ENCODE measurements around the gene NFATC1. TPM values are rescaled to one million over a fixed set of nuclear protein-coding genes. Genes with fewer than 3 reads are reported as not detected.
A peak's percentile ranks its signal among the peaks of the same experiment; 100 is the strongest.
"Not testable (repeated sequence)": the region's sequence is repeated elsewhere in the genome, so short reads cannot be mapped to it uniquely, and the experiment has no call there.

NFATC1 gene
- total RNA-seq, 4 donors from 2014 or later, result 10.1 to 15.0 (median 12.7) TPM

DNA sequence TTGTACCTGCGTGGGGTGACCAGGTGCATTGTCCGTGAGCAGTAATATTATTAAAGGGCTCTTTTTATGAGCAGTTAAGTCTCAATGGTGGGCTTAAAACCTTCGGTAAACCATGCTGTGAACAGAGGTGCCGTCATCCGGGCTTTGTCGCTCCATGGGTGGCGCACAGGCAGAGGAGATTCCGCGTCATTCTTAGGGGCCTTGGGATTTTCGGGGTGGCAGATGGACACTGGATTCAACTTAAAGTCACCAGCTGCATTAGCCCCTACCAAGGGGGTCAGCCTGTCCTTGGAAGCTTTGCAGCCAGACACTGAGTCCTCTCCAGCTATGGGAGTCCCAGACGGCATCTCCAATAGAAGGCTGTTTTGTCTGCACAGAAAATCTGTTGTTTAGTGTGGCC, 107.7 kb downstream of the NFATC1 start:
- DNase-seq, result no peak
- 91 to 97% methylated on average over 10 to 11 of the region's 11 CpGs for WGBS, 2 donors
- intact Hi-C loops (cut with DNase I), result no loop called here
- peaks cover 18 to 19% of the 10 kb centered on the region in 2 donors for H3K4me1 ChIP-seq
- no peaks in the 10 kb centered on the region for H3K9me3 ChIP-seq
- H3K36me3 ChIP-seq, result no peaks in the 10 kb centered on the region
- TF ChIP-seq POLR2A (IDR thresholded peaks at IDR 0.05), result no peak
- TF ChIP-seq, protein P1, sequence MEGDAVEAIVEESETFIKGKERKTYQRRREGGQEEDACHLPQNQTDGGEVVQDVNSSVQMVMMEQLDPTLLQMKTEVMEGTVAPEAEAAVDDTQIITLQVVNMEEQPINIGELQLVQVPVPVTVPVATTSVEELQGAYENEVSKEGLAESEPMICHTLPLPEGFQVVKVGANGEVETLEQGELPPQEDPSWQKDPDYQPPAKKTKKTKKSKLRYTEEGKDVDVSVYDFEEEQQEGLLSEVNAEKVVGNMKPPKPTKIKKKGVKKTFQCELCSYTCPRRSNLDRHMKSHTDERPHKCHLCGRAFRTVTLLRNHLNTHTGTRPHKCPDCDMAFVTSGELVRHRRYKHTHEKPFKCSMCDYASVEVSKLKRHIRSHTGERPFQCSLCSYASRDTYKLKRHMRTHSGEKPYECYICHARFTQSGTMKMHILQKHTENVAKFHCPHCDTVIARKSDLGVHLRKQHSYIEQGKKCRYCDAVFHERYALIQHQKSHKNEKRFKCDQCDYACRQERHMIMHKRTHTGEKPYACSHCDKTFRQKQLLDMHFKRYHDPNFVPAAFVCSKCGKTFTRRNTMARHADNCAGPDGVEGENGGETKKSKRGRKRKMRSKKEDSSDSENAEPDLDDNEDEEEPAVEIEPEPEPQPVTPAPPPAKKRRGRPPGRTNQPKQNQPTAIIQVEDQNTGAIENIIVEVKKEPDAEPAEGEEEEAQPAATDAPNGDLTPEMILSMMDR (IDR thresholded peaks at IDR 0.05), result no peak
- H3K4me3 ChIP-seq (replicated peaks in 1 of 3), result no peak overlapping the region
- no peak overlapping the region for H3K27ac ChIP-seq
- no peaks in the 10 kb centered on the region for H3K27me3 ChIP-seq

DNA sequence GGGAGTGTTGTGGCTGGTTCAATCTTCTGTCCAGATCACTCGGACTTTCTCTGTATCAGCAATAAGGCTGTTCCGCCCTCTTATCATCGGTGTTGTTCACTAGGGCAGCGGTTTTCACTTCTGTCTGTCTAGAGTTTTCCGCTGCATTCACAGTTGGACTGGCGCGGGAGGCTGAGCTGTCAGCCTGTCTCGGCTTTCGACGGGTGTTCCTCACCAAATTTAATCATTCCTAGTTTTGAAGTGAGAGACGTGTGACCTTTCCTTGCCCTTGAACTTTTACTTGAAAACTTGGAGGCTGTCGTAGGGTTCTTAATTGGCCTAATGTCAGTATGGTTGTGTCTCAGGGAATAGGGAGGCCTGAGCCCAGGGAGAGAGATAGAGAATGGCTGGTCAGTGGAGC, 108.3 kb downstream of the NFATC1 start:
- Histone ChIP-seq H3K27me3 (no peaks in the 10 kb centered on the region), H3K27ac (no peak overlapping the region), H3K4me1 (peaks cover 18 to 19% of the 10 kb centered on the region in 2 donors), H3K9me3 (no peaks in the 10 kb centered on the region), H3K4me3 (replicated peaks in 1 of 3) (no peak overlapping the region), H3K36me3 (no peaks in the 10 kb centered on the region)
- 85 to 92% methylated on average over 12 of the region's 12 CpGs for WGBS, 2 donors
- TF ChIP-seq, protein P1 (IDR thresholded peaks at IDR 0.05), result no peak
- TF ChIP-seq POLR2A (IDR thresholded peaks at IDR 0.05), result no peak
- no peak for DNase-seq
- intact Hi-C loops (cut with DNase I), result no loop called here

DNA sequence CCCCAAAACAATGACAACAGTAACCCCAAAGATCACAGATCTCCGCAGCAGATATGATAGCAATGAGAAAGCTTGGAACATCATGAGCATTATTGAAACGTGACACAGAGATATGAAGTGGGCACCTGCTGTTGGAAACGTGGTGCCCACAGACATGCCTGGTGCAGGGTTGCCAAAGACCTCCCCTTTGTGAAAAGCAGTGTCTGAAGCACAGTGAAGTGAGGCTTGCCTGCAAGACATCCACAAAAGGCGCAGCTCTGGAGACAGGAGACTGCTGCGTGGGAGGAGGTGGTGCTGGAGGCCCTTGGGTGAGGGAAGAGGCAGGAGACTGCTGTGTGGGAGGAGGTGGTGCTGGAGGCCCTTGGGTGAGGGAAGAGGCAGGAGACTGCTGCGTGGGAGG, 108.8 kb downstream of the NFATC1 start:
- H3K9me3 ChIP-seq; DNase-seq; intact Hi-C loops (cut with DNase I); H3K36me3 ChIP-seq; H3K27me3 ChIP-seq; H3K4me3 ChIP-seq (replicated peaks in 1 of 3); H3K27ac ChIP-seq: not testable (repeated sequence)
- WGBS, 2 donors, result 77 to 81% methylated on average over 6 of the region's 6 CpGs
- peaks cover 18 to 19% of the 10 kb centered on the region in 2 donors for H3K4me1 ChIP-seq

DNA sequence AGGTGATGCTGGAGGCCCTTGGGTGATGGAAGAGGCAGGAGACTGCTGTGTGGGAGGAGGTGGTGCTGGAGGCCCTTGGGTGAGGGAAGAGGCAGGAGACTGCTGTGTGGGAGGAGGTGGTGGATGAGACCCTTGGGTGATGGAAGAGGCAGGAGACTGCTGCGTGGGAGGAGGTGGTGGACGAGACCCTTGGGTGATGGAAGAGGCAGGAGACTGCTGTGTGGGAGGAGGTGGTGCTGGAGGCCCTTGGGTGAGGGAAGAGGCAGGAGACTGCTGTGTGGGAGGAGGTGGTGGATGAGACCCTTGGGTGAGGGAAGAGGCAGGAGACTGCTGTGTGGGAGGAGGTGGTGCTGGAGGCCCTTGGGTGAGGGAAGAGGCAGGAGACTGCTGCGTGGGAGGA, 109.7 kb downstream of the NFATC1 start:
- intact Hi-C loops (cut with DNase I); H3K9me3 ChIP-seq; DNase-seq; H3K4me3 ChIP-seq (replicated peaks in 1 of 3); H3K27me3 ChIP-seq; H3K36me3 ChIP-seq: not testable (repeated sequence)
- H3K4me1 ChIP-seq, result peaks cover 18 to 19% of the 10 kb centered on the region in 2 donors
- WGBS, 2 donors, result 74 to 79% methylated on average over 3 of the region's 3 CpGs
- peak overlapping the region in 1 of 3 donors; percentile 77 for H3K27ac ChIP-seq

DNA sequence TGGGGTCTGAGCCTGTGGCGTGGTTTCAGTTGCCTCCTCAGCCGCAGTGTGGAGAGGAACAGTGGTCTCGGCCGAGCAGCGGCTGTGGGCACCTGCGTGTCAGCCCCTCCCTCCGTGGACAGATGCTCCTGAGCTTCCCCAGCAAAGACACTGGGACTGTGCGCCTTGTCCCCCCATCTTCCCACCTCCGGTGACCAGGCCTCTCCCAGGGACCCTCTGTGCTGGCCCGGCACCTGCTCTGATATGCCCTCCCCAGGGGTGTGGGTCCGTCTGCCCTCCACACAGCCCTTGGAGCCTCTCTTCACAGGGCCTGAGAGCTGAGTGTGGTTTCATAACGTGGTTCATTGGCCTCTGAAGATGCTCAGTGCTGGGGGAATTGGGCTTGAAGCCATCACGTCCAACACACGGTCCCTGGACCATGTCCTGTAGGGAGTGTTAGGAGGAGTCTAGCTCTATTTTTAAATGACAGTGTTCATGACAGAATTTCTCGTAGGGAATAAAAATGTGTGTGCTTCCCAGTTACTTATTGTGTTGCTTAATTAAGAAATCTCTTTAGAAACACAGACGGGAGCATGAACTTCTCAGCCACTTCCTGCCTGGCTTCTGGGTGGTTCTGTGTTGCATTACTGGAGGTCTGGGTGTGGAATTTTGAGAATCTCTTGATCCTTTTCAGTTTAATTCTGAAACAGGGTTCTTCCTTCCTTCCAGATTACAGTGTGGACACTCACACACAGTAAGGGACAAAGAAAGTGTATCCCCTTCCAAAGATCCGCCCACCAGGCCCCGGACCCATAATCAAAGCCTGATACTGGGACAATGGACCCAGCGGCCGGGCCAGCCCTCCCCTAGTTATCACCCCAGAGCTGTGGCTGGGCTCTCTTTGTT, 110.7 kb downstream of the NFATC1 start:
- no peak overlapping the region for H3K4me3 ChIP-seq (replicated peaks in 1 of 3)
- intact Hi-C loops (cut with DNase I), result no loop called here
- H3K4me1 ChIP-seq, result peaks cover 18 to 19% of the 10 kb centered on the region in 2 donors
- H3K27me3 ChIP-seq, result no peaks in the 10 kb centered on the region
- H3K27ac ChIP-seq, result peak overlapping the region; percentile 55 to 82 (median 77)
- DNase-seq, result peak; percentile 81 to 84
- no peaks in the 10 kb centered on the region for H3K9me3 ChIP-seq
- no peaks in the 10 kb centered on the region for H3K36me3 ChIP-seq
- 28 to 46% methylated on average over 19 to 20 of the region's 20 CpGs for WGBS, 2 donors
- TF ChIP-seq, protein P1 (IDR thresholded peaks at IDR 0.05), result no peak
- TF ChIP-seq POLR2A (IDR thresholded peaks at IDR 0.05), result no peak

DNA sequence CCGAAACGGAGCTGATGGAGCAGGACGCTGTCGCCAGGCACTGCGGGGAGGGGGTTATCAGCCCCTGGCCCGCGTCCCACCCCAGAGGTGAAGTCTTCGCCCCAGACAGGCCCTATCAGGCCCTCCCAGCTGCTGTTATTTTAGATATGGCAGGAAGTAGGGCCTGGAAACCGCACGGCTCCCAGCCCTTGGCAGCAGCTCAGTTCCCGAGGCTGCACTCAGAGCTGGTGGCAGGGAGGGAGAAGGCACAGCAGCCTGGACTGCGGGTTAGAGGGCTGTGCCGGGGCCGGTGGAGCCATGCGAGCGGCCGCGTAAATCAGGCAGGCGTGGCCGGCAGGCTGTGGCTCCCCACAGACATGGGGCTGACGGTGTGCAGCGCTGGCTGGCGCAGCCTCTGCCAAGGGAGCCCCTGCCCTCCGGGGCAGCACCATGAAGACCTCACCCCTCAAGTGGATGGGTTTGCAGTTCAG, 111.4 kb downstream of the NFATC1 start:
- Histone ChIP-seq H3K4me1 (peaks cover 18 to 19% of the 10 kb centered on the region in 2 donors), H3K27me3 (no peaks in the 10 kb centered on the region), H3K27ac (peak overlapping the region; percentile 55 to 82 (median 77)), H3K4me3 (replicated peaks in 1 of 3) (peak overlapping the region in 1 of 3 donors; percentile 13), H3K9me3 (no peaks in the 10 kb centered on the region), H3K36me3 (no peaks in the 10 kb centered on the region)
- WGBS, 2 donors, result 8 to 20% methylated on average over 7 to 12 of the region's 24 CpGs
- TF ChIP-seq POLR2A (IDR thresholded peaks at IDR 0.05), result no peak
- TF ChIP-seq, protein P1 (IDR thresholded peaks at IDR 0.05), result no peak
- intact Hi-C loops (cut with DNase I), result no loop called here
- peak; percentile 71 for DNase-seq

Data from thyroid gland (tissue), 4 donors.